Activated CD4-positive, alpha-beta memory T cell treated with anti-CD3 and anti-CD28 coated beads for 36 hours (primary cell): ENCODE data around the gene RUFY2. TPM values are rescaled to one million over a fixed set of nuclear protein-coding genes. Genes with fewer than 3 reads are reported as not detected.
A peak's percentile ranks its signal among the peaks of the same experiment; 100 is the strongest.

ENCODE experiments used
- CTCF ChIA-PET: fragments of 350-600 bp; sonication (Branson Sonifier 250); formaldehyde crosslinking; loops from one replicate; lab custom pipeline; 2021; ENCODE audit warnings: antibody characterized with exemption, inconsistent platforms; lab: Charles Lee
- POLR2A ChIA-PET: fragments of 350-600 bp; sonication (Branson Sonifier 250); formaldehyde crosslinking; loops from one replicate; lab custom pipeline; 2021; ENCODE audit warnings: antibody characterized with exemption; lab: Charles Lee
- DNase-seq: peaks from one replicate; pipeline ENCODE4 v3.0.0-alpha.2; 2020
- H3K27ac Mint-ChIP-seq: one replicate; pipeline ENCODE4 v1.8.0; 2021; ENCODE audit warnings: mixed read lengths
- H3K27me3 Mint-ChIP-seq: one replicate; pipeline ENCODE4 v1.8.0; 2021; ENCODE audit warnings: mixed read lengths
- H3K36me3 Mint-ChIP-seq: one replicate; pipeline ENCODE4 v1.8.0; 2021; ENCODE audit warnings: mixed read lengths
- H3K4me1 Mint-ChIP-seq: one replicate; pipeline ENCODE4 v1.8.0; 2021; ENCODE audit warnings: low read depth, mixed read lengths
- H3K4me3 Mint-ChIP-seq: one replicate; pipeline ENCODE4 v1.8.0; 2021; ENCODE audit warnings: mild to moderate bottlenecking, mixed read lengths
- H3K9me3 Mint-ChIP-seq: one replicate; pipeline ENCODE4 v1.8.0; 2021; ENCODE audit warnings: mixed read lengths
- intact Hi-C: fragments of 100-400 bp; cut with micrococcal nuclease; formaldehyde crosslinking; loops from one replicate; pipeline ENCODE4 v1.15.1; 2023
- total RNA-seq, 2 experiments: library from RNA; stranded (reverse); gene quantifications; one replicate each; pipeline ENCODE4 v1.2.3, GENCODE V29; 2021

Gene RUFY2
- total RNA-seq, 2 experiments from 2014 or later = 6.4 to 8.1 TPM

GRCh38 chr10:68362590-68362989 lies 44.5 kb downstream of the RUFY2 start:
- H3K4me1 Mint-ChIP-seq = peaks cover 3% of the 10 kb centered on the region
- ChIA-PET POLR2A (no interaction called here), CTCF (interaction anchor here (1.4 to 4.2 kb wide), 2 partner anchors 14 to 44 kb away, joined by 3 to 22 read pairs; partner anchors contain the start of gene RUFY2)
- no peaks in the 10 kb centered on the region for H3K9me3 Mint-ChIP-seq
- no peak overlapping the region for H3K27ac Mint-ChIP-seq
- no peak overlapping the region for H3K4me3 Mint-ChIP-seq
- DNase-seq = no peak
- intact Hi-C loops = no loop called here
- H3K36me3 Mint-ChIP-seq = peaks cover 3% of the 10 kb centered on the region
- H3K27me3 Mint-ChIP-seq = no peaks in the 10 kb centered on the region

DNA sequence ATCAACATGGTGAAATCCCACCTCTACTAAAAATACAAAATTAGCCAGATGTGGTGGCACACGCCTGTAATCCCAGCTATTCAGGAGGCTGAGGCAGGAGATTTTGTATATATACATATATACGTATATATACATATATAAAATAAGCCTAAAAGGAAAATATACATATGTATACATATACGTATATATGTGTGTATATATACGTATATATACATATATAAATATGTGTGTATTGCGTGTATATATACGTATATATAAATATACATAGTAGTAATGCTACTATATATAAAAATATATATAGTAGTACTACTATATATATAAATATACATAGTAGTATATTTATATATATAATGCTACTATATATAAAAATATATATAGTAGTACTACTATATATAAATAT lies 47.9 kb downstream of the RUFY2 start:
- no peaks in the 10 kb centered on the region for H3K9me3 Mint-ChIP-seq
- no peak overlapping the region for H3K4me3 Mint-ChIP-seq

DNA sequence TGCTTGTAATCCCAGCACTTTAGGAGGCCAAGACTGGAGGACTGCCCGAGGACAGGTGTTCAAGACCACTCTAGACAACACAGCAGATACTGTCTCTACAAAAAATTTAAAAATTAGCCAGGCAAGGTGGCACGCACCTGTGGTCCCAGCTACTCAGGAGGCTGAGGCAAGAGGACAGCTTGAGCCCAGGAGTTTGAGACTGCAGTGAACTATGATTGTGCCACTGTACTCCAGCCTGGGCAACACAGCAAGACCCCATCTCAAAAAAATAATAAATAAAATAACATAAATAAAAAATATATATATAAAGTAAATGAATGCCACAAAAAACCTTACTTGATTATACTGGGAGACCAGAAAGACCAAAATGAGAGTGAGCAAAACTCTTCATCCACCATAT lies 53.5 kb downstream of the RUFY2 start:
- ChIA-PET POLR2A (interaction anchor here (0.6 kb wide), 1 partner anchor 1120 kb away, joined by 4 read pairs; no protein-coding TSS in a partner anchor), CTCF (no interaction called here)
- no peak overlapping the region for H3K27ac Mint-ChIP-seq
- H3K36me3 Mint-ChIP-seq = peaks cover 13% of the 10 kb centered on the region
- H3K9me3 Mint-ChIP-seq = no peaks in the 10 kb centered on the region
- peaks cover 1% of the 10 kb centered on the region for H3K4me1 Mint-ChIP-seq
- H3K4me3 Mint-ChIP-seq = no peak overlapping the region
- intact Hi-C loops = no loop called here
- H3K27me3 Mint-ChIP-seq = no peaks in the 10 kb centered on the region
- no peak for DNase-seq

More for the DNA sequence above, 47.9 kb downstream of the RUFY2 start:
- CTCF ChIA-PET = interaction anchor here (1.7 kb wide), 1 partner anchor 11 kb away, joined by 6 read pairs; no protein-coding TSS in a partner anchor
- Mint-ChIP-seq H3K36me3 (peaks cover 9% of the 10 kb centered on the region), H3K4me1 (no peaks in the 10 kb centered on the region), H3K27me3 (no peaks in the 10 kb centered on the region), H3K27ac (no peak overlapping the region)
- no peak for DNase-seq
- POLR2A ChIA-PET = no interaction called here
- intact Hi-C loops = no loop called here

- Mint-ChIP-seq H3K27me3 (no peaks in the 10 kb centered on the region), H3K9me3 (no peaks in the 10 kb centered on the region), H3K4me3 (no peak overlapping the region), H3K4me1 (peaks cover 10% of the 10 kb centered on the region), H3K27ac (peak overlapping the region; percentile 29), H3K36me3 (peaks cover 22% of the 10 kb centered on the region)
- peak; percentile 58 for DNase-seq
- ChIA-PET CTCF (interaction anchor here (0.6 to 2.4 kb wide), 30 partner anchors 9 to 997 kb away, joined by 3 to 26 read pairs (median 4); partner anchors contain the start of genes DNA2, HNRNPH3, PBLD and RUFY2), POLR2A (interaction anchor here (0.6 to 1.0 kb wide), 3 partner anchors 8 to 16 kb away, joined by 3 to 5 read pairs (median 3); partner anchors contain the start of genes HNRNPH3 and PBLD)
- intact Hi-C loops = loop anchor here (2.0 kb wide), 1 partner anchor 136 kb away; no protein-coding TSS in a partner anchor
These were observed 58.8 kb downstream of the RUFY2 start for GRCh38 chr10:68348265-68348741.

DNA sequence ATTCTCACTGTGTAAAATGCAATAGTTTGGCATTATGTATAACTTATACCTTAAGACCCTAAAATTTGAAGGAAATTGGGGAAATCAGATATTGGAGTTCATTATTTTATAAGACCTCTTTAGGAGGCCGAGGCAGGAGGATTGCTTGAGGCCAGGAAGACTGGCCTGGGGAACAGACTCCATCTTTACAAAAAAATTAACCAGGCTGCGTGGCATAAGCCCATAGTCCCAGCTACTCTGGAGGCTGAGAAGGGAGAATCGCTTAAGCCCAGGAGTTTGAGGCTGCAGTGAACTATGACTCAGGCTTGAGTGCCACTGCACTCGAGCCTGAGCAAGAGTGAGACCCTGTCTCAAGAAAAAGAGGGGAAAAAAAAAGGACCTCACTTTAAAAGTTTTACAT lies 60.3 kb downstream of the RUFY2 start:
- intact Hi-C loops = no loop called here

GRCh38 chr10:68345621-68346020 lies 61.5 kb downstream of the RUFY2 start:
- CTCF ChIA-PET = interaction anchor here (0.8 to 1.0 kb wide), 2 partner anchors 12 to 133 kb away, joined by 3 read pairs; no protein-coding TSS in a partner anchor
- Mint-ChIP-seq H3K27me3 (no peaks in the 10 kb centered on the region), H3K27ac (peak overlapping the region; percentile 15), H3K9me3 (no peaks in the 10 kb centered on the region), H3K4me3 (no peak overlapping the region), H3K36me3 (peaks cover 39% of the 10 kb centered on the region), H3K4me1 (peaks cover 24% of the 10 kb centered on the region)
- POLR2A ChIA-PET = interaction anchor here (1.0 kb wide), 1 partner anchor 12 kb away, joined by 3 read pairs; no protein-coding TSS in a partner anchor
- DNase-seq = no peak
- intact Hi-C loops = loop anchor here (1.0 kb wide), 1 partner anchor 10 kb away; no protein-coding TSS in a partner anchor

More for the DNA sequence above, 60.3 kb downstream of the RUFY2 start:
- H3K27me3 Mint-ChIP-seq = no peaks in the 10 kb centered on the region
- DNase-seq = no peak
- peaks cover 30% of the 10 kb centered on the region for H3K36me3 Mint-ChIP-seq
- no peak overlapping the region for H3K4me3 Mint-ChIP-seq
- H3K9me3 Mint-ChIP-seq = no peaks in the 10 kb centered on the region
- ChIA-PET POLR2A (no interaction called here), CTCF (interaction anchor here (1.1 to 2.4 kb wide), 2 partner anchors 130 to 134 kb away, joined by 3 to 6 read pairs; no protein-coding TSS in a partner anchor)
- H3K4me1 Mint-ChIP-seq = peaks cover 16% of the 10 kb centered on the region
- no peak overlapping the region for H3K27ac Mint-ChIP-seq

- Mint-ChIP-seq H3K27ac (no peak overlapping the region), H3K27me3 (no peaks in the 10 kb centered on the region), H3K36me3 (peaks cover 58% of the 10 kb centered on the region), H3K4me1 (peaks cover 35% of the 10 kb centered on the region), H3K4me3 (no peak overlapping the region), H3K9me3 (no peaks in the 10 kb centered on the region)
- no peak for DNase-seq
- CTCF ChIA-PET = interaction anchor here (1.1 kb wide), 1 partner anchor 130 kb away, joined by 3 read pairs; no protein-coding TSS in a partner anchor
- POLR2A ChIA-PET = no interaction called here
- intact Hi-C loops = no loop called here
These were observed 64.1 kb downstream of the RUFY2 start for GRCh38 chr10:68342909-68343516.

DNA sequence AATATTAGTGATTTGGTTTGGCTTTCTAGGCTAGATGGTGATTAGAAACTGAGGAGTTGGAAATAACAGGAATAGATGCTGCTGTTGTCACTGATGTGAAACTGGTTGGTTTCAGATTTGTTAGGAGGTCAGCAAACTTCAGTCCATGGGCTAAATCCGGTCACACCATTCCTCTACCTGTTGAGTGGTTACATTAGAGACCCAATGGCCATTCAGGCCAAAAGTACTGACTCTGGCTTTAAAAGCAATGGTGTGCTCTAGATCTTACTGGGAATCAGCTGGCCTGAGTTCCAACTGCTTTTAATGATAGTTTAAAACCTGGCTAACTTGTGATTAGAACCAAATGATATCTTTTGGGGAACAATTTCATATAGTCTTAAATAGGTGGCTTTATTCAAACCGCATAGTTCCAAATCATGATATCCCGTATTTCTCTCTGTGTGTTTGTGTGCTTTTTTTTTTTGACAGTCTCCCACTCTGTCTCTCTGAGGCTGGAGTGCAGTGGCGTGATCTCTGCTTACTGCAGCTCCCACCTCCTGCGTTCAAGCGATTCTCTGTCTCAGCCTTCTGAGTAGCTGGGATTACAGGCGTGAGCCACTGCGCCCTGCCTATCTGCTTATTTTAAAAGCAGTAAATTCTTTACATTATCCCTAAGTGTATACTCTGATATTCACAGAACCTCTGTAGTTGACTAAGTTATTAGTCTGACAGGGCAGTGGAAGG lies 66.6 kb downstream of the RUFY2 start:
- peaks cover 48% of the 10 kb centered on the region for H3K4me1 Mint-ChIP-seq
- POLR2A ChIA-PET = interaction anchor here (0.8 to 0.9 kb wide), 2 partner anchors 7 to 9 kb away, joined by 3 to 5 read pairs; partner anchors contain the start of gene HNRNPH3

DNA sequence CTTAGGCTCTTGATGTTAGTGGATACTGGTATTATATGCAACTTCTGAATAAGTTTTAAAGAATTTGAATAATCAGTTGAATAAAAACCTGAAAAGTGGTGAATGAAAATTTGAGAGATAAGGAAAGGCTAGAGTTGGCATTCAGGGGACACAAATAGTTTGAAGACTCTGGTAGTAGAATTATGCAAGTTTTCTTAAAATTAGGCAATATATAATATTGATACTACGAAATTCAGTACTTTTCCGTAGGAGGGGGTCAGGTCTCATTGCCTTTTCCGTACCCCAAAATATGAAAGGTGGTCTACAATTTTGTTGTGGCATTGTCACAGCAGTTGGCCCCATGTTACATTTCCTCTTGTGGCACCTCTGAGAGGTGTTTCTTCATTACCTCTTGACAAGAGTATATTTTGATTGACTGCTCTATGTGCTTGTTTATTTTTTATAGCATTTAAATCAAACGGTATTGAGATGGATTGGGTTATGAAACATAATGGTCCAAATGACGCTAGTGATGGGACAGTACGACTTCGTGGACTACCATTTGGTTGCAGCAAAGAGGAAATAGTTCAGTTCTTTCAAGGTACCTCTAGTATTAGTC lies 70.2 kb downstream of the RUFY2 start:
- Mint-ChIP-seq H3K9me3 (no peaks in the 10 kb centered on the region), H3K4me1 (peaks cover 51% of the 10 kb centered on the region)
- POLR2A ChIA-PET = no interaction called here

More for the DNA sequence above, 66.6 kb downstream of the RUFY2 start:
- Mint-ChIP-seq H3K4me3 (no peak overlapping the region), H3K9me3 (no peaks in the 10 kb centered on the region), H3K27ac (peak overlapping the region; percentile 57), H3K27me3 (no peaks in the 10 kb centered on the region), H3K36me3 (peaks cover 69% of the 10 kb centered on the region)
- CTCF ChIA-PET = interaction anchor here (0.8 to 1.6 kb wide), 3 partner anchors 8 to 66 kb away, joined by 3 to 9 read pairs (median 3); partner anchors contain the start of genes PBLD and RUFY2
- intact Hi-C loops = no loop called here
- no peak for DNase-seq

GRCh38 chr10:68334672-68335467 lies 72.2 kb downstream of the RUFY2 start:
- ChIA-PET CTCF (interaction anchor here (1.3 to 2.6 kb wide), 2 partner anchors 14 to 72 kb away, joined by 5 to 14 read pairs; partner anchors contain the start of gene RUFY2), POLR2A (interaction anchor here (0.6 kb wide), 1 partner anchor 20 kb away, joined by 3 read pairs; no protein-coding TSS in a partner anchor)
- intact Hi-C loops = loop anchor here (1.0 to 5.0 kb wide), 4 partner anchors 10 to 622 kb away; partner anchors contain the start of genes DDX21 and RUFY2
- Mint-ChIP-seq H3K9me3 (no peaks in the 10 kb centered on the region), H3K27ac (peak overlapping the region; percentile 100), H3K4me1 (peaks cover 50% of the 10 kb centered on the region), H3K4me3 (peak overlapping the region; percentile 100), H3K36me3 (peaks cover 61% of the 10 kb centered on the region), H3K27me3 (peaks cover 3% of the 10 kb centered on the region)
- DNase-seq = no peak

More for the DNA sequence above, 70.2 kb downstream of the RUFY2 start:
- intact Hi-C loops = no loop called here
- DNase-seq = no peak
- Mint-ChIP-seq H3K27me3 (peaks cover 2% of the 10 kb centered on the region), H3K4me3 (peak overlapping the region; percentile 69), H3K27ac (peak overlapping the region; percentile 71), H3K36me3 (peaks cover 76% of the 10 kb centered on the region)
- CTCF ChIA-PET = no interaction called here
